Natural killer cell (primary cell): Measurements from ENCODE around the gene ADAMTS4. TPM values are rescaled to one million over a fixed set of nuclear protein-coding genes. Genes with fewer than 3 reads are reported as not detected.

Experiments used
- ATAC-seq, 3 donors: fragments of 150-1000 bp in 2 of 3; fragments of 200-7000 bp in 1 of 3; cut with Tn5 transposase; 1 replicate in 1 of 3; 2 replicates in 2 of 3; pipeline ENCODE4 v1.10.0; 2021; ENCODE audit warnings: mild to moderate bottlenecking in 2 of 3, moderate library complexity in 2 of 3
- DNase-seq, 2 donors: peaks; one replicate each; pipeline versions ENCODE4 v3.0.0 to v3.0.0-alpha.2; 2013 to 2021; ENCODE audit warnings: mixed read lengths in 1 of 2
- H3K27ac ChIP-seq: one replicate; pipeline ENCODE4 v1.5.1; 2013; ENCODE audit warnings: mild to moderate bottlenecking, low read length
- H3K27me3 ChIP-seq: one replicate; pipeline ENCODE4 v1.6.1; 2013; ENCODE audit warnings: low read length; ENCODE audit not compliant: control insufficient read depth, insufficient read depth
- H3K36me3 ChIP-seq: one replicate; pipeline ENCODE4 v1.6.1; 2013; ENCODE audit warnings: low read length; ENCODE audit not compliant: control insufficient read depth, insufficient read depth
- H3K4me1 ChIP-seq: one replicate; pipeline ENCODE4 v1.6.1; 2013; ENCODE audit warnings: low read length; ENCODE audit not compliant: control insufficient read depth, insufficient read depth
- H3K4me3 ChIP-seq: one replicate; pipeline ENCODE4 v1.5.1; 2013; ENCODE audit warnings: low read length
- H3K9me3 ChIP-seq: one replicate; pipeline ENCODE4 v1.6.1; 2013; ENCODE audit warnings: low read length; ENCODE audit not compliant: control insufficient read depth, insufficient read depth
- H3K27ac Mint-ChIP-seq, 2 donors: one replicate each; pipeline ENCODE4 v1.8.0; 2022; ENCODE audit warnings: mild to moderate bottlenecking in 2 of 2, mixed read lengths in 2 of 2, moderate library complexity in 1 of 2
- H3K27me3 Mint-ChIP-seq, 2 donors: one replicate each; pipeline ENCODE4 v1.8.0; 2022; ENCODE audit warnings: low read depth in 2 of 2, mixed read lengths in 2 of 2
- H3K36me3 Mint-ChIP-seq: one replicate; pipeline ENCODE4 v1.8.0; 2022; ENCODE audit warnings: mixed read lengths
- H3K4me1 Mint-ChIP-seq, 2 donors: one replicate each; pipeline ENCODE4 v1.8.0; 2022; ENCODE audit warnings: mixed read lengths in 2 of 2
- H3K4me3 Mint-ChIP-seq: one replicate; pipeline ENCODE4 v1.8.0; 2022; ENCODE audit warnings: mild to moderate bottlenecking, moderate library complexity, mixed read lengths
- H3K9me3 Mint-ChIP-seq, 2 donors: one replicate each; pipeline ENCODE4 v1.8.0; 2022; ENCODE audit warnings: mixed read lengths in 2 of 2
- WGBS: methylation state at CpG from one replicate; pipeline ENCODE4 v1.1.7; 2013; ENCODE audit warnings: missing lambda C conversion rate; ENCODE audit not compliant: insufficient coverage; 5-methylcytosine and 5-hydroxymethylcytosine counted together
- intact Hi-C: fragments of 100-400 bp; cut with micrococcal nuclease; formaldehyde crosslinking; loops from one replicate; pipeline ENCODE4 v1.14.2; 2022
- total RNA-seq, 4 donors: library from RNA; stranded (reverse); fragments of 120-200 nt in 1 of 4; gene quantifications; one replicate each; pipeline versions ENCODE4 v1.2.3 to v1.2.4, GENCODE V29; 2013 to 2022
- TF ChIP-seq, protein P1 (sequence below): fragments of 200-600 bp; IDR thresholded peaks from one replicate; pipeline ENCODE4 v1.8.0; 2022; ENCODE audit warnings: antibody characterized with exemption

Gene ADAMTS4
- total RNA-seq, 3 donors from 2014 or later (not counting 1 experiment from before 2014, with no cell fraction given): 0.14 to 0.20 (median 0.14) TPM

DNA sequence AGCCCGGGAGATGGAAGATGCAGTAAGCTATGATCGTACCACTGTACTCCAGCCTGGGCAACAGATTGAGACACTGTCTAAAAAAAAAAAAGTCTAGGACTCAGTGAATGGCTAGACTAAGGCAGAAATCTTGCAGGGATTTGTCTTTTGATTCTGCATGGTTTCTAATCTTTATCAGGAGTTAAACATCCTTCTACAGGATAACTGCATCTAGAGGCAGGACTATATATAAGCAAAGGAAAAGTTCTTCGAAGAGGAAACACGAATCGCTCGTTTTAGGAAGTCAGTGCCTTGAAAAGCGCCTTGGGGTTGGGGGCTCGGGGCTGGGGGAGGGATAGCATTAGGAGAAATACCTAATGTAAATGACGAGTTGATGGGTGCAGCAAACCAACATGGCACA lies 45.7 kb downstream of the ADAMTS4 start:
- intact Hi-C loops: loop anchor here (1.0 to 2.0 kb wide), 3 partner anchors 14 to 34 kb away; partner anchors contain the start of genes NIT1, PFDN2 and PPOX
- WGBS: 21% methylated on average over 8 of the region's 9 CpGs
- peak in 1 of 3 donors; percentile 3 for ATAC-seq

GRCh38 chr1:161145832-161146231 lies 53.0 kb downstream of the ADAMTS4 start:
- Histone ChIP-seq H3K4me1 (no peaks in the 10 kb centered on the region), H3K36me3 (no peaks in the 10 kb centered on the region), H3K27ac (no peak overlapping the region), H3K27me3 (no peaks in the 10 kb centered on the region), H3K9me3 (no peaks in the 10 kb centered on the region), H3K4me3 (no peak overlapping the region)
- intact Hi-C loops: no loop called here
- TF ChIP-seq, protein P1, sequence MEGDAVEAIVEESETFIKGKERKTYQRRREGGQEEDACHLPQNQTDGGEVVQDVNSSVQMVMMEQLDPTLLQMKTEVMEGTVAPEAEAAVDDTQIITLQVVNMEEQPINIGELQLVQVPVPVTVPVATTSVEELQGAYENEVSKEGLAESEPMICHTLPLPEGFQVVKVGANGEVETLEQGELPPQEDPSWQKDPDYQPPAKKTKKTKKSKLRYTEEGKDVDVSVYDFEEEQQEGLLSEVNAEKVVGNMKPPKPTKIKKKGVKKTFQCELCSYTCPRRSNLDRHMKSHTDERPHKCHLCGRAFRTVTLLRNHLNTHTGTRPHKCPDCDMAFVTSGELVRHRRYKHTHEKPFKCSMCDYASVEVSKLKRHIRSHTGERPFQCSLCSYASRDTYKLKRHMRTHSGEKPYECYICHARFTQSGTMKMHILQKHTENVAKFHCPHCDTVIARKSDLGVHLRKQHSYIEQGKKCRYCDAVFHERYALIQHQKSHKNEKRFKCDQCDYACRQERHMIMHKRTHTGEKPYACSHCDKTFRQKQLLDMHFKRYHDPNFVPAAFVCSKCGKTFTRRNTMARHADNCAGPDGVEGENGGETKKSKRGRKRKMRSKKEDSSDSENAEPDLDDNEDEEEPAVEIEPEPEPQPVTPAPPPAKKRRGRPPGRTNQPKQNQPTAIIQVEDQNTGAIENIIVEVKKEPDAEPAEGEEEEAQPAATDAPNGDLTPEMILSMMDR: no peak
- no peak for ATAC-seq
- H3K27me3 Mint-ChIP-seq: no peaks in the 10 kb centered on the region
- no peak for DNase-seq
- H3K4me1 Mint-ChIP-seq: no peaks in the 10 kb centered on the region
- 67% methylated on average over 1 of the region's 3 CpGs for WGBS
- no peaks in the 10 kb centered on the region for H3K9me3 Mint-ChIP-seq
- no peak overlapping the region for H3K4me3 Mint-ChIP-seq
- H3K36me3 Mint-ChIP-seq: no peaks in the 10 kb centered on the region
- H3K27ac Mint-ChIP-seq: no peak overlapping the region

More for the DNA sequence above, 45.7 kb downstream of the ADAMTS4 start:
- DNase-seq: peak in 1 of 2 donors; percentile 30
- H3K4me1 Mint-ChIP-seq: peaks cover 18 to 28% of the 10 kb centered on the region in 2 donors
- Histone ChIP-seq H3K27me3 (no peaks in the 10 kb centered on the region), H3K27ac (peak overlapping the region; percentile 87), H3K4me1 (peaks cover 14% of the 10 kb centered on the region), H3K4me3 (peak overlapping the region; percentile 71), H3K9me3 (no peaks in the 10 kb centered on the region), H3K36me3 (peaks cover 12% of the 10 kb centered on the region)
- H3K36me3 Mint-ChIP-seq: peaks cover 10% of the 10 kb centered on the region
- H3K27ac Mint-ChIP-seq: peak overlapping the region; percentile 99 to 100
- H3K27me3 Mint-ChIP-seq: no peaks in the 10 kb centered on the region
- TF ChIP-seq, protein P1: no peak
- no peaks in the 10 kb centered on the region for H3K9me3 Mint-ChIP-seq
- peak overlapping the region; percentile 99 for H3K4me3 Mint-ChIP-seq

DNA sequence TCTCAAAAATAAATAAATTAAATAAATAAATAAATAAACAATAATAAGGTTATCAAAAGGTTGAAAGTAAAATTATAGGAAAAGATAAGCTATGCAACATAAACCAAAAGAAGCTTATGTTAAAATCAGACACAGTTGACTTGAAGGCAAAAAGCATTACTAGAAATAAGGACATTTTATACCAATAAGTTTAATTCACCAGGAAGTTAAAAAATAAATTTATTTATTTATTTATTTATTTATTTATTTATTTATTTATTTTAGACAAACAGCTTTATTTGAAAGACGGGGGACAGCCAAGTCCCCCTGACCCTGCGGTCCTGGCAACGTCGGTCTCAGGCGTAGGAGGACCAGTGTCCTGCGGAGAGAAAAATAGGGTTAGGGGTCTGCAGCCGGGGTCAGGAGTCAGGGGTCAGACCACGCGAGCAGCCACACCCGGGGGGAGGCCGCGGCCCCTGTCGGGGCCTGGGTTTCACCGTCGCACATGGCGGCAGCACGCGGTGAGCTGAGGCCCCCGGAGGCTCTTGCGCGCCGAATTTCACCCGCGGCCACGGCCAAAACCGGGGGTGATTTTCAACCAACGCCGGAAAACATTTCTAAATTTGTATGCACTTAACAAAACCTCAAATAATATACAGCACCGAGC lies 58.0 kb downstream of the ADAMTS4 start:
- Mint-ChIP-seq H3K36me3 (no peaks in the 10 kb centered on the region), H3K4me1 (peaks cover 0 to 8% of the 10 kb centered on the region in 2 donors), H3K27me3 (no peaks in the 10 kb centered on the region), H3K9me3 (no peaks in the 10 kb centered on the region), H3K27ac (no peak overlapping the region), H3K4me3 (no peak overlapping the region)
- 98% methylated on average over 29 of the region's 29 CpGs for WGBS
- intact Hi-C loops: no loop called here
- Histone ChIP-seq H3K27me3 (no peaks in the 10 kb centered on the region), H3K4me1 (no peaks in the 10 kb centered on the region), H3K36me3 (no peaks in the 10 kb centered on the region), H3K27ac (no peak overlapping the region), H3K9me3 (no peaks in the 10 kb centered on the region), H3K4me3 (no peak overlapping the region)
- TF ChIP-seq, protein P1: no peak
- ATAC-seq (no peak), DNase-seq (no peak)
